Testis (tissue), 2 donors: ENCODE results near the gene OLA1.

ENCODE experiments used
- CTCF ChIP-seq, 3 experiments: fragments of 450-650 bp in 2 of 3; fragments of 200-600 bp in 1 of 3; sonication (generic) in 1 of 3; IDR thresholded peaks; one replicate each; pipeline ENCODE4 v1.5.1; 2016 to 2019; ENCODE audit warnings: antibody characterized with exemption in 3 of 3, mild to moderate bottlenecking in 2 of 3, moderate library complexity in 1 of 3
- POLR2A ChIP-seq: fragments of 450-650 bp; IDR thresholded peaks from one replicate; pipeline ENCODE4 v1.6.1; 2017; ENCODE audit warnings: antibody characterized with exemption, mild to moderate bottlenecking, moderate library complexity

DNA sequence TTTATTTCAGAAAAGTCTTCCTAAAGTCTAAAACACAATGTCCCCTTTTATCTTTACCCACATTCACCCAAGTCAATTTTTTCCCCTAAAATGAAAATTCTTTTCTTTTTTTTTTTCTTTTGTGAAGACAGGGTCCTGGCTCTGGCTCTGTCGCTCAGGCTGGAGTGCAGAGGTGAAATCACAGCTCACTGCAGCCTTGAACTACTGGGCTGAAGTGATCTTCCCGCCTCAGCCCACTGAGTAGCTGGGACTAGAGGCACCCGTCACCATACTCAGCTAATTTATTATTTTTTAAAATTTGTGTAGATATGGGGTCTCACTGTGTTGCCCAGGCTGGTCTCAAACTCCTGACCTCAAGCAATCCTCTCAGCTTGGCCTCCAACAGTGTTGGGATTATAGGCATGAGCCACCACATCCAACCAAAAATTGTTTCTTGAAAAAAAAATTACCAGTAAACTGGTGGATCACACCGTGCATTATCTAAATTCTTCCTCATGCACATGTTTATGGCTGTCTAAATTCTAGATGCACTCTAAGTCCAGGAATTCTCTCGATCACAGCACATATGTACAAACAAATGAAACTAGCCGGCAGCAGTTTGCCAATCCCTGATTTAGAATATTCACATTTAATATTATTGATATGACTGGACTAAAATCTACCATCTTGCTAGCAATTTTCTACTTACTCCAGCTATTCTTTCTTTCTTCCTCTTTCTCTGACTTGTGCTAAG lies 56.8 kb downstream of the OLA1 start:
- no peak for TF ChIP-seq CTCF (IDR thresholded peaks at IDR 0.05)
- no peak for TF ChIP-seq POLR2A
